HL-60 (cell line): ENCODE measurements around the gene METTL16.

Experiments used
- DNase-seq, 2 experiments: peaks; one replicate each; pipeline ENCODE4 v3.0.0-alpha.2; 2010 to 2020; ENCODE audit warnings: low read depth in 1 of 2, low spot score in 1 of 2
- H3K27ac ChIP-seq: fragments of 250-450 bp; sonication (Bioruptor Pico); replicated peaks from 2 replicates; pipeline ENCODE4 v1.5.1; 2020; ENCODE audit warnings: mild to moderate bottlenecking, moderate library complexity
- H3K27me3 ChIP-seq: fragments of 250-450 bp; sonication (Bioruptor Pico); 2 replicates; pipeline ENCODE4 v1.5.1; 2021; ENCODE audit warnings: mild to moderate bottlenecking, moderate library complexity; ENCODE audit not compliant: insufficient read depth, poor library complexity, severe bottlenecking
- H3K4me3 ChIP-seq: replicated peaks from 2 replicates; pipeline ENCODE4 v1.5.1; 2011; ENCODE audit warnings: mild to moderate bottlenecking, control low read depth, low read length; ENCODE audit not compliant: insufficient read depth
- GABPA ChIP-seq: IDR thresholded peaks from 2 replicates; pipeline ENCODE4 v1.6.1; 2012; ENCODE audit warnings: low read depth
- POLR2AphosphoS5 ChIP-seq: IDR thresholded peaks from 2 replicates; pipeline ENCODE4 v1.6.1; 2012; ENCODE audit warnings: low read depth
- SPI1 ChIP-seq: IDR thresholded peaks from 2 replicates; pipeline ENCODE4 v1.6.1; 2012; ENCODE audit warnings: low read depth, mild to moderate bottlenecking, borderline replicate concordance
- TF ChIP-seq, protein P1 (sequence below): IDR thresholded peaks from 2 replicates; pipeline ENCODE4 v1.6.1; 2012; ENCODE audit warnings: low read depth; ENCODE audit not compliant: insufficient replicate concordance
- TF ChIP-seq, protein P2 (sequence below): IDR thresholded peaks from one replicate; pipeline ENCODE4 v1.5.1; 2011; ENCODE audit warnings: low read length, control low read depth, inconsistent platforms; ENCODE audit not compliant: insufficient read depth

The METTL16 gene

DNA sequence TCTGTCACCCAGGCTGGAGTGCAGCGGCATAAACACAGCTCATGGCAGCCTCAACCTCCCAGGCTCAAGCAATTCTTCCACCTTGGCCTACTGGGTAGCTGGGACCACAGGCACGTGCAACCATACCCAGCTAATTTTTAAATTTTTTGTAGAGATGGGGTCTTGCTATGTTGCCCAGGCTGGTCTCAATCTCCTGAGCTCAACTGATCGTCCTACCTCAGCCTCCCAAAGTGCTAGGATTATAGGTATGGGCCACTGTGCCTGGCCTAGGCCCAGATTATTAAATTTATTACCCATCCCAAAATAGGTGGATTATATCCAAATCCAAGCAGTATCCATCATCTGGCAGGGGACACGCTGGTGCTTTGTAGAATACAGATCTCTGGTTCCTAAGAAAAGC lies 53.8 kb downstream of the METTL16 start:
- no peak overlapping the region for H3K27ac ChIP-seq

DNA sequence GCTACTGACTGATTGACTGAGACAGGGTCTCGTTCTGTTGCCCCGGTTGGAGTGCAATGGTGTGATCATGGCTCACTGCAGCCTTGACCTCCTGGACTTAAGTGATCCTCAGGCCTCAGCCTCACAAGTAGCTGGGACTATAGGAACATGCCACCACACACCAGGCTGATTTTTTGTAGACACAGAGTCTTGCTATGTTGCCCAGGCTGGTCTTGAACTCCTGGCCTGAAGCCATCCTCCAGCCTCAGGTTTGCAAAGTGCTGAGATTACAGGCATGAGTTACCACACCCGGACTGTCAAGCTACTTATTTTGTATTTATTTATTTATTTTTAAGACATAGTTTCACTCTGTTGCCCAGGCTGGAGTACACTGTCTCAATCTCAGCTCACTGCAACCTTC lies 55.2 kb downstream of the METTL16 start:
- TF ChIP-seq GABPA, result no peak
- TF ChIP-seq, protein P1, sequence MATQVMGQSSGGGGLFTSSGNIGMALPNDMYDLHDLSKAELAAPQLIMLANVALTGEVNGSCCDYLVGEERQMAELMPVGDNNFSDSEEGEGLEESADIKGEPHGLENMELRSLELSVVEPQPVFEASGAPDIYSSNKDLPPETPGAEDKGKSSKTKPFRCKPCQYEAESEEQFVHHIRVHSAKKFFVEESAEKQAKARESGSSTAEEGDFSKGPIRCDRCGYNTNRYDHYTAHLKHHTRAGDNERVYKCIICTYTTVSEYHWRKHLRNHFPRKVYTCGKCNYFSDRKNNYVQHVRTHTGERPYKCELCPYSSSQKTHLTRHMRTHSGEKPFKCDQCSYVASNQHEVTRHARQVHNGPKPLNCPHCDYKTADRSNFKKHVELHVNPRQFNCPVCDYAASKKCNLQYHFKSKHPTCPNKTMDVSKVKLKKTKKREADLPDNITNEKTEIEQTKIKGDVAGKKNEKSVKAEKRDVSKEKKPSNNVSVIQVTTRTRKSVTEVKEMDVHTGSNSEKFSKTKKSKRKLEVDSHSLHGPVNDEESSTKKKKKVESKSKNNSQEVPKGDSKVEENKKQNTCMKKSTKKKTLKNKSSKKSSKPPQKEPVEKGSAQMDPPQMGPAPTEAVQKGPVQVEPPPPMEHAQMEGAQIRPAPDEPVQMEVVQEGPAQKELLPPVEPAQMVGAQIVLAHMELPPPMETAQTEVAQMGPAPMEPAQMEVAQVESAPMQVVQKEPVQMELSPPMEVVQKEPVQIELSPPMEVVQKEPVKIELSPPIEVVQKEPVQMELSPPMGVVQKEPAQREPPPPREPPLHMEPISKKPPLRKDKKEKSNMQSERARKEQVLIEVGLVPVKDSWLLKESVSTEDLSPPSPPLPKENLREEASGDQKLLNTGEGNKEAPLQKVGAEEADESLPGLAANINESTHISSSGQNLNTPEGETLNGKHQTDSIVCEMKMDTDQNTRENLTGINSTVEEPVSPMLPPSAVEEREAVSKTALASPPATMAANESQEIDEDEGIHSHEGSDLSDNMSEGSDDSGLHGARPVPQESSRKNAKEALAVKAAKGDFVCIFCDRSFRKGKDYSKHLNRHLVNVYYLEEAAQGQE, result no peak
- TF ChIP-seq POLR2AphosphoS5, result no peak
- H3K4me3 ChIP-seq, result no peak overlapping the region
- H3K27me3 ChIP-seq, result no peaks in the 10 kb centered on the region
- no peak overlapping the region for H3K27ac ChIP-seq
- no peak for DNase-seq

More for the DNA sequence above, 53.8 kb downstream of the METTL16 start:
- DNase-seq, result no peak
- TF ChIP-seq, protein P1, result no peak
- TF ChIP-seq, protein P2, sequence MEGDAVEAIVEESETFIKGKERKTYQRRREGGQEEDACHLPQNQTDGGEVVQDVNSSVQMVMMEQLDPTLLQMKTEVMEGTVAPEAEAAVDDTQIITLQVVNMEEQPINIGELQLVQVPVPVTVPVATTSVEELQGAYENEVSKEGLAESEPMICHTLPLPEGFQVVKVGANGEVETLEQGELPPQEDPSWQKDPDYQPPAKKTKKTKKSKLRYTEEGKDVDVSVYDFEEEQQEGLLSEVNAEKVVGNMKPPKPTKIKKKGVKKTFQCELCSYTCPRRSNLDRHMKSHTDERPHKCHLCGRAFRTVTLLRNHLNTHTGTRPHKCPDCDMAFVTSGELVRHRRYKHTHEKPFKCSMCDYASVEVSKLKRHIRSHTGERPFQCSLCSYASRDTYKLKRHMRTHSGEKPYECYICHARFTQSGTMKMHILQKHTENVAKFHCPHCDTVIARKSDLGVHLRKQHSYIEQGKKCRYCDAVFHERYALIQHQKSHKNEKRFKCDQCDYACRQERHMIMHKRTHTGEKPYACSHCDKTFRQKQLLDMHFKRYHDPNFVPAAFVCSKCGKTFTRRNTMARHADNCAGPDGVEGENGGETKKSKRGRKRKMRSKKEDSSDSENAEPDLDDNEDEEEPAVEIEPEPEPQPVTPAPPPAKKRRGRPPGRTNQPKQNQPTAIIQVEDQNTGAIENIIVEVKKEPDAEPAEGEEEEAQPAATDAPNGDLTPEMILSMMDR, result no peak
- TF ChIP-seq POLR2AphosphoS5 (no peak), GABPA (no peak), SPI1 (no peak)
- H3K4me3 ChIP-seq, result no peak overlapping the region
- H3K27me3 ChIP-seq, result no peaks in the 10 kb centered on the region

DNA sequence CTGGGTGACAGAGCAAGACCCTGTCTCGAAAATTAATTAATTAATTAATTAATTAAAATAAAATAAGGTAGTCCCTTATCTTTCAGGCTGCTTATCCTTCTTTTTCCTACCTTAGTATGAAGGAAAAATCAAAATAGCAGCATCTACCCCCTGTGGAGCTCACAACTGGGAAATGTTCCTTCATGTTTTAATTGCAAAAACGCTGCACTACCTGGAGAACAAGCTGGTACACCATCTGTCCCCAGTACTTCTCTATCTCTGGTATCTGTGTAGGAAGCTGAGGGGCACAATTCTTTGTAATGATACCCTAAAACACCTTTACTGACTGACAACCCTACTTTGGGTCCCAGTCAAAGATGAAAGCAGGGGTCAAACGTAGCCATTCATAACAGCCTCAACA lies 55.7 kb downstream of the METTL16 start:
- no peak for DNase-seq
- TF ChIP-seq, protein P2, result no peak
- TF ChIP-seq GABPA (no peak), POLR2AphosphoS5 (no peak), SPI1 (no peak)
- TF ChIP-seq, protein P1, result no peak
- H3K4me3 ChIP-seq, result no peak overlapping the region
- no peaks in the 10 kb centered on the region for H3K27me3 ChIP-seq
- H3K27ac ChIP-seq, result no peak overlapping the region

DNA sequence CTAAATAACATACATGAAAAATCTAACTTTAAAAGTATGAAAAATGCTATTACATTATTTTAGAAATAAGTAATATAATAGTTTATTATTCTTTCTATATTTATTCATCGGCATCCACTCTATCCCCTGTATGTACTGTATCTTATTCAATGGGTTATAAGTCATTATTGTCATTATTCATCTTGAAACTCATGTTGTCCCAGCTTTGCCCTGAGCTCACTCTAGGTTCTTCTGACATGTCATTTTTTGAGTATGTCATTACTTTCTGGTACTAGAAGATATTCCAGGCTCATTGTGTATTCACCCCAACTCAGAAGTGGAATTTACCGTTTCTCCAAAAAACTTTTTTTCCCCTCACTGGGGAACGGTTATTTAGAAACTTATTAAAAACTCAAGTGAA lies 57.8 kb downstream of the METTL16 start:
- Histone ChIP-seq H3K27ac (no peak overlapping the region), H3K27me3 (no peaks in the 10 kb centered on the region), H3K4me3 (no peak overlapping the region)
- DNase-seq, result no peak
- TF ChIP-seq, protein P1, result no peak
- TF ChIP-seq SPI1, result no peak
- no peak for TF ChIP-seq POLR2AphosphoS5
- TF ChIP-seq GABPA, result no peak
- TF ChIP-seq, protein P2, result no peak
